GM18526 (cell line): ENCODE results near the gene CLEC2B.

ENCODE experiments used
- POLR2A ChIP-seq: IDR thresholded peaks from 3 replicates; pipeline ENCODE4 v1.6.1; 2011; ENCODE audit not compliant: insufficient read length; ENCODE audit errors: extremely low read depth

Gene CLEC2B

DNA sequence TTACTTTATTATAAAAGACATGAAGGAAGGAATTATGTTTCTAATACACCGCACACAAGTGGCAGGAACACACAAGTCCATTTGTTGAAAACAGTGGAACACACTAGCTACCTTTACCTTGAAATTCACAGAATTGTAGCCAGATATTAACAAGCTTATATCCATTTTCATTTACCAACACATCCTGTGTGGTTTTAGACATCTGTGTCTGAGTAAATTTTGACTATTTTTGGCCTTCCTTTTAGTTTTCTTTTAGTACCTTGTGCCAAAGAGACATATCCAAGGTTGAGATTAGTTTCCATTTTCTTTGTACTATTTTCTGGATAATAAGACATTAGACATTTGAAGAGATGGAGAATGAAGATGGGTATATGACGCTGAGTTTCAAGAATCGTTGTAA is 12.1 kb upstream of the CLEC2B start, which contains the start of gene KLRF2:
KLRF2 (plus strand) TSS at position 244 of the 400 bp plus-strand sequence; CDS start at position 351, 107 bp downstream.
- TF ChIP-seq POLR2A = no peak

DNA sequence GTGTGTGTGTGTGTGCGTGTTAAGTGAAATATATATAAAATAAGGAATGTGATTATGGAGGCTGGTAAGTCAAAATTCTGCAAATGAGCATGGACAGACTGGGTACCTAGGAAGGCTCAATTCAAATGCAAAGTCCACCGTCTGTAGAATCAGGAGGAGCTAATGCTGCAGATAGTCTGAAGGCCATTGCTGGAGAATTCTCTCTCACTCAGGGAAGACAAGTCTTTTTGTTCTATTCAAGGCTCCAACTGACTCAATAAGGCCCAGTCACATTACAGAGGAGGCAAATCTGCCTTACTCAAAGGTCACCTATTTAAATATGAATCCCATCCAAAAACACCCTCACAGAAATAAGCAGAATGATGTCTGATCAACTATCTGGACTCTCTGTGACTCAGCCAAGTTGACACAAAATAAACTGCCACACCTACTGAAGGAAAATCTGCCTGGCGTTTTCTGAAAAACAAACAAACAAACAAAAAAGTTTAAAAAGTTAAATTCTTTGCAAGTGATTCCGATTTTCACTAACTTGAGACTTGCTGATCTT is 11.5 kb upstream of the CLEC2B start:
- TF ChIP-seq POLR2A = no peak

DNA sequence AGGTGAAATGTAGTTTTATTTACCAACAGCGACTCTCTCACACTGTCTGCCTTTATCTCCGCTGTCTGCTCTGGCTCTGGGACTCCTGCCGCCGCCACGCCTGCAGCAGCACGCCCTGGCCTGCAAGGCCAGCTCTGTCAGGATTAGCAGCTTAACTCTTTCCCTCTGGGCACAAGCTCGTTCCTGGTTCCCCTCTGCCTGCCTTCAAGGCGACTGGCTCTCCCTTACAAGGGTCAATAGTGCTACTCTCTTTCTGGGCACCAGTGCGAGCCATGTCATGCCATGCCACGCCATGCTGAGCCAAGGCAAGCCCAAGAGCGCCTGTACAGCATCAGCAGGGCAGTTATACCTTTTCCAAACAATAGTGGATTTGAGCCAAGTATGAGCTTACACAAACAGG is 3.6 kb upstream of the CLEC2B start:
- no peak for TF ChIP-seq POLR2A

DNA sequence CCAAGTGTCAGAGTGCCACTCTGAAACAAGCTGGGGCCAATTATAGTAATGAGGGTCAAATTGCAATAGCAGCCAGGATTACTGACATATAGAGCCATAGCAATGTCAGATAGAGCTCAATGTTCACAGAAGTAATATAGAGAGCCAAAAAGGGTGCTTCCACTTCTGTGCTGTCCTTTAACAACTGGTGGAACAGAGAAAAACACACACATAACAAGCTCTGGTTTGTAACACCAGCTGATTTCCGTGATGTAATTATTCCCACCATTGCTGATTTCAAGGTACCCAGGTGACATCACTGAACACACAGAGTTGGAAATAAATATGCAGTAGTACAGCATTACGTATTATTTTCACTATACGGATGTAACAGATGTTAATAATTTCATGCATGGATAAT is 3.0 kb upstream of the CLEC2B start:
- no peak for TF ChIP-seq POLR2A

DNA sequence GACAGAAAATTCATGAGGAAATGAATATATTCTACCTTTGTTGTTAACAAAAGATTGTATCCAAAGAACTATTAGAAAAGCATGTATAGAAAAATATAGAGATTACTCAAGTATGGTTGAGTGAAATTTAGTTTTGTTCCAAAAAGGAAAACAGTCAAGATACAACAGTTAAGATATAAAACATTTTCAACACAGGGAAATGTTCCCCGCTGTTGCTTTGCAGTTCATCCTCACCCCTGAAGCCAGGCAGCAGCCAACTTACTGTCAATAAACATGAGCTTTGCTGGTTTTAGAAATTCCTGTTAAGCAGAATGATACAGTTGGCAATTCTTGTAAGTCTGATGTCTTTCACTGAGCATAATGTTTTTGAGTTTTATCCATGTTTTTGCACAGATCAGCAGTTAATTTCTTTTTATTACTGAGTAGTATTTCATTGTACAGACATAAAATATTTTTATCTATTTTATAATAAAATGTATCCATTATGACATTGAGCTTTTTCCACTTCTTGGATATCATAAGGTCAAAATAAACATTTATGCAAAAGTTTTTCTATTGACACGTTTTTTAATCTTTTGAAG is 1.2 kb upstream of the CLEC2B start:
- no peak for TF ChIP-seq POLR2A

DNA sequence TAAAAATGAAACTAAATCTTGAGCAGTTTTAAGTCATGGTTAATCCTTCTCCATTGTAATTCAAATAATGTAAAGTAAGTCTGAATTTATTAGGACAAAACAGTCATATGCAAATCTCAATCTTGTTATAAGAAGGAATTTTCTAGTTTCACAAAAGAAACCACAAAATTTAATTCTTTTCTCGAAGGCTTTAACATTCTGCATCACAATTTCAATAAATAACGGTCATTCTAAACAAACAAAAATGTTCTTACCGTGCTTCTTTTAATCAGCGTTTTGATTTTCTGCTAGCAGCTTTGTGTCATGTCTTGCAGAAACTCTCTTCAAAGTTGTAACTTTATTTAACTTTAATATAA is 225 bp downstream of the CLEC2B start:
- TF ChIP-seq POLR2A = no peak

DNA sequence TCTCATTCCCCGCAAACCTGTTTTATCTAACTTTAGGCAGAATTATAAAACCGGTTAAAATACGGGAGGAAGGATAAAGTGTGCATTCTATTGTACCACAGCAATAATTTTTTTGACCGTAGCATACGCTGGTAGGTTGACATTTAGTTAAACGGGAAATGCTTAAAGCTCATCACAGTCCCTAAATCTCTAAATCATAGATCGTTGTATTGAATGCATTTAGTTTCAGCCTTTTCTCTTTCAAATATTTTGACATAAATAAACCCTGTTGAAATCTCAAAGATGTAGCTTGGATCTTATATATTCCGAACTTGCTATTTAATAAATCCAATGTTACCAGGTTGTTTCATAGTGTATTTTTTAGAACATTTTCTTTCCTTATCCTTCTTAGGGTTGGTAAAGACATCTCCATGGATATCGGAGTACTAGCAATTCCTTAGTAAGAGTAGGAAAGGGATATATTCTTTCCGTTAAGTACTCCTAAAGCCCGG is 798 bp downstream of the CLEC2B start:
- no peak for TF ChIP-seq POLR2A

DNA sequence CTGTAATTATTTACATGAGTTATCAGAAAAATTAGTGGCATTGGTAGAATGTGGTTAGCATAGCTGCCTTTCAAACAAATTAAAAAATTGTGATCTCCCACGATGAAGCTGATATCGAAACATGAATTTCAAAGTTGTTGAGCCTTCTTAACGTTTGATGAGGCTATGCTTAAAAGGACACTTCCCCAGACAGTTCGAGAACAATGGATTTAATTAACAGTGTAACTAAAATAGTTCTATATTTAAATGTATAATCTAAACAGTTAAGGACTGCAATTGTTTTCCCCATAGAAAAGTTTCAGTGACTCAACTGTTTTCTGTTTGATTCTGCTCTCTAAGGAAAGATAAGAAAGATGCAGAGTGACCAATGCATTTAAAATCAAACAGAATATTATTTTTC is 1.6 kb downstream of the CLEC2B start:
- TF ChIP-seq POLR2A = no peak

DNA sequence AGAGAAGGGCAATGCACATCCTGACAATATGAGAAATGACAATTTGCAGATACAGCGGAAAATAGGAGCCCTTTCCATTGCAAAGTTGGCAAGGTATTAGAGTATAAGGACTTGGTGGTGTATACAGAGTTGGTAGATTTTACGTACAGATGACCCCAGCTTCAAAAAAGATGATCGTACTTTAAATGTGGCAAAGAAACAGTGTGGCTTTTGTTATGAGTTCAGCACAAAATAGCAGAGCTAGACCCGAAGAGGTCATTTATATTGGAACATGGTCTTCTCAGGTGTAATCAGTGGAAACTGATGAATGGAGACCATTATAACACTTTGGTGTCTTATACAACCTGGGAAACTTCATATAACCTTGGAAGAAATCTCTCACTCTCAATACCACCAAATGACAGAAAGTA is 2.3 kb downstream of the CLEC2B start:
- no peak for TF ChIP-seq POLR2A

DNA sequence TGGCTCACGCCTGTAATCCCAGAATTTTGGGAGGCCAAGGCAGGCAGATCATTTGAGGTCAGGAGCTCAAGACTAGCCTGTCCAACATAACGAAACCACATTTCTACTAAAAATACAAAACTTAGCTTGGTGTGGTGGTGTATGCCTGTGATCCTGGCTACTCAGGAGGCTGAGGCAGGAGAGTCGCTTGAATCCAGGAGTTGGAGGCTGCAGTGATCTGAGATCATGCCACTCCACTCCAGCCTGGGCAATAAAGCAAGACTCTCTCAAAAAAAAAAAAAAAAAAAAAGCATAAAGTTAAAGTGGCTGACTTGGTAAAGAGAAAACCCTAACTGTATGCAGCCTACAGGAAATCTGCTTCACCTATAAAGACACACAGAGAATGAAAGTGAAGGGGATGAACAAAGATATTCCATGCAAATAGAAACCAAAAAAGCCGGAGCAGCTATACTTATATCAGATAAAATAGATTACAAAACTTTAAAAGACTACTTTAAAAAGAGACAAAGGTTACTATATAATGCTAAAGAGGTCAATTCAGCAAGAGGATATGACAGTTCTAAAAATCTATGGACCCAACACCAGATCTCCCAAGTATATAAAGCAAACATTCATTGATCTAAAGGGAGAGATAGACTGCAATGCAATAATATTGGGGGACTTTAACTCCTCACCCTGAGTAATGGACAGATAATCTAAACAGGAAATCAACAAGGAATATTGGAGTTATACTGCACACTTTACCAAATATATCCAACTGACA is 4.1 kb downstream of the CLEC2B start:
- TF ChIP-seq POLR2A = no peak

DNA sequence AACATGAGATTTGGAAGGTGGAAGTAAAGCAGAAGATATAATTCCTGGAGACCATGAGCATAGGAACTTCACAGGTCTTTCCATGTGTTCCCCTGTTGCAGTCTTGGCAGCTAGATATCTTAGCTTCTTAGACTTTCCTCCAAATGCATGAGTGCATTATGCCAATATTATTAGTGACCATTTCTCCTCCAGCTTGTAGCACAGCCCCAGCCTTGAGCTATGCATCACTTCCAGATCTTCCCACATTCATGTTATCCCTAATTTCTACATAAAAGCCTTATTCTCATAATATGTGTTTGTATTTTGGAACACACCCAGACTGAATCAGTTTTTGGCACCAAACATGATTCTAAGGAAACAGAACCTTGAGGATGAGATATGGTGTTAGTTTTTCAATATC is 11.0 kb downstream of the CLEC2B start:
- no peak for TF ChIP-seq POLR2A

DNA sequence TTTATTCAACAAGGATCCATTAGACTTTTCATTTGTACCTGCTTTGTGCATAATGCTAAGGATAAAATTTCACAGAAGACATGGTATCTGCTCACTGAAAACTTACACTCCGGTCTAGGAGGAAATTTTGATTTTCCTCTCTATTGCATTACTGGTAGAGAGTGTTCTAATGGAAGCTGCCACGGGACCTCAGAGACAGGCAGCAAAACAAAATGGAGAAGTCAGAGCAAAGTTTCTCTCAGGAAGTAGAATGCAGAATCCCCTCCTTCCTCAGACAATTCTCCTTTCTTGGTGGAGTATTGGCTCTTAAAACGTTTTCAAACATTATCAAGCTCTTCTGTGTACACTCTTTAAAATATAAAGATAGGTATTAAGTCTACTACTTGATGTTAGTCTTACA is 12.3 kb downstream of the CLEC2B start:
- TF ChIP-seq POLR2A = no peak

DNA sequence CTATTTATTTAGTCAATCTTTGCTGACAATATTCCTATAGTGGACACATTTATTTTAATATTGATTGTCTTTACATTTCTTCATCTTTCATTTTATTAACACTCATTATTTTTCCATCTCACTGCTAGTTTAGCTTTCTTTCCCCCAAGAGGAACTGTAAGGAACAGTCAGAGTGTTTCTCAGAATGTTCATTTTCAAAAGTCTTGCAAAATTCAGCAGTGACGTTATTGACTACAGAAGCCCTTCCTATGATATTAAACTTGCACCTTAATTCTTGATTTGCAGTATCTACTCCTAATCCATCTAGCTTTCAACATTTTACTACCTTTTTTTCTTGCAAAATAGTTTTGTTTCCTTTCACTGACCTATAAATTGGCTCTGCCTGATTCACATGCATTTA is 13.0 kb downstream of the CLEC2B start:
- no peak for TF ChIP-seq POLR2A

DNA sequence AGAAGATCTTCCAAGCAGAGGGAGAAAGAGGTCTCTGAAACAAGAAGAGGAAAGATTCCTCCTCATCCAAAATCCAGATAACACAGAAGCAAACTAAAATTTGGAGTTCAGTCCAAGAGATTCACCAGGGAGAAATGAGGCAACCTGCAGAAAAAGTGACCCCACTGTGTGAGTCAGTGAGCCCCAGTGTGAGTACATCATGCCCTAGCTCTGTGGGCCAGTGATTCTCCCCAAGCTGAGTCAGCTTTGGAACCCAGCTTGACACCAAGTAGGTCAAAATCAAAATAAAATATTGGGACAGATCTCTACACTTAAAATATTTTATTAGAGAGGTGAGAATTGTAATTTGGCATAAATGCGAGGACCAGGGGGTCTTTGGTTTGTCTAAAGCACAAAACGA is 17.2 kb downstream of the CLEC2B start:
- TF ChIP-seq POLR2A = no peak

DNA sequence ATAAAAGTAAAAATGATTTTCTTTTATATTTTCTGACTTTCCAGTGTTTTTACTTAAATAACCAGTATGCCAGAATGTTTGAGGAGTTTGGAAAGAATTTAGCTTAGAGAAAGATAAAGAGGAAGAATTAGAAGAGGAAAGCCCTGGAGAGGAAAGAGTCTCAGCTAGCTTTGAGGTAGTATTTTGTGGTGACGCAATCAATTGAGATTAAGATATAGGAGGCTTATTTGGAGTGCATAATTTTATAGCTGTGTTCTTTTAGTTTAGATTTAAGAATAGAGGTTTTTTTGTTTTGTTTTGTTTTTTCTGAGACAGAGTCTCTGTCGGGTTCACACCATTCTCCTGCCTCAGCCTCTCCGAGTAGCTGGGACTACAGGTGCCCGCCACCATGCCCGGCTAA is 18.1 kb downstream of the CLEC2B start:
- no peak for TF ChIP-seq POLR2A

DNA sequence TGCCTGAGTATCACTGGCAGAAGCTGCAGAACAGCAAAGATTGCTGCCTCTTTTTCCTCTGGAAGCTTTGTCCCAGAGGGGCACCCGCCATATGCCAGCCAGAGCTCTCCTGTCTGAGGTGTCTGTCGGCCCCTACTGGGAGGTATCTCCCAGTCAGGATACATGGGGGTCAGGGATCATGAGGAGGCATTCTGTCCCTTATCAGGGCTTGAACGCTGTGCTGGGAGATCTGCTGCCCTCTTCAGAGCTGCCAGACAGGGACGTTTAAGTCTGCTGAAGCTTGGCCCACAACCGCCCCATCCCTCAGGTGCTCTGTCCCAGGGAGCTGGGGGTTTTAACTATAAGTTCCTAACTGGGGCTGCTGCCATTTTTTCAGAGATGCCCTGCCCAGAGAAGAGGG is 20.3 kb downstream of the CLEC2B start:
- no peak for TF ChIP-seq POLR2A
